Stimulated activated CD8-positive, alpha-beta memory T cell treated with anti-CD3 and anti-CD28 coated beads, Interleukin-12 subunit alpha, Interleukin-12 subunit beta, amount 100 ng/mL, for 24 hours (primary cell): ENCODE results near the gene PEX7.
"Not testable (repeated sequence)": the region's sequence is repeated elsewhere in the genome, so short reads cannot be mapped to it uniquely, and the experiment has no call there.

Experiments
- DNase-seq: peaks from one replicate; pipeline ENCODE4 v3.0.0-alpha.2; 2020; ENCODE audit errors: extremely low read depth

Gene PEX7

DNA sequence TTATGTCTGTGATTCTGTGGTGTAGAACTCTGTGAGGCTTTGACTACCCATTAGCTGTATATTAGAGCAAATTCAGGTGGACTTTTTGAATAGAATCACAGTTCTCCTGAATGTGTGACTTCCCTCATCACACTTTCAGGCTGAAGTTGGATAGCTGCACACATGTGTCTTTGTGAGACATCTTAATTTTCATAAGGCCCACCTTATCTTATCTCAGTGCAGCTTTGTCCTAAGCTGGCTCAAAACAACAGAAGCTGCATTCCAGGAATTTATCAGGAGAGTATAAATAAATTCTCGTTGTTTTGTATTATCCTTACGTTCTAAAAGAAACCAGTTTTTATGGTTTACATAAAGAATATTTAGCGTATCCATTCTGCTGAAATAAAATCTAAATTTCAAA is 73.5 kb downstream of the PEX7 start:
- DNase-seq, result no peak

DNA sequence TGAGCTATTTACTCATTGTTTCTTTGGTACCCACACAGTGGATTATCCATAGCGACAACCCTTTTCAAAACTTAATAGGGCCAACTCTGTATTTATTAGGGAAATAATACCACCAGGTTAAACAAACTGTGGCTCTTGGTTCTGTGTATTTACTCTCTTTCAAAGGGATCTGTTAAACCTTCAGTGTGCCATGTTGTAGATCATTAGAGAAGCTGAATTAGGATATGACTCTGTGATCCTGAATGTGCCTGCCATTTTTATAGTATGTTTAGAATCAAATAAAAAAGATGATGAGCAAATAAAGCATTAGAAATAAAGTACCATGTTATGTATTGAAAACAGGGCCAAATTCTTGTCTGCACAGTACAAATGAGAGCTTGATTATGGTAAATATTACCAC is 74.7 kb downstream of the PEX7 start:
- DNase-seq, result no peak

DNA sequence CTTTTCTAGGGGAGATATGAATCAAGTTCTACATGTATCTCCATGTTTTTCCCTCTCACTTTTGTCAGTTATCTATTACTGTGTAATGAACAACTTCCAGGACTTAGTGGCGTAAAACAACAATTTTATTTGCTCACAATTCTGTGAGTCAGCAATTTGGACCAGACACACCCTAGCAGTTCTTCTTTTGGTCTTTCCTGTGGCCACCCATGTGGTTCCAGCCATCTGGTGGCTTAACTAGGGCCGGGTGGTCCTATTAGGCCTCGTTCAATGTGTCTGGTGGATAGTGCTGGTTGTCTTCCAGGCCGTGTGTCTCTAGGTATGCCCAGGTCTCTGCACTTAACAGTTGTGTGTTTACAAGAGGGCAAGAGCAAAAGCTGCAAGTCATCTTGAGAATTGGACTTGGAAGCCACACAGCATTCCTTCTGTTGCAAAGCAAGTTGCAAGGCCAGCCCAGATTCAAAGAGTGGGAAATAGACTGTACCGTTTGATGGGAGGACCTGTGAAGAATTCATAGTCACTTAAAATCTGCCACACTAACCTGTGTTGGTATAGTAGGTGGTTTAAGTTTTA is 78.9 kb downstream of the PEX7 start:
- DNase-seq, result no peak

DNA sequence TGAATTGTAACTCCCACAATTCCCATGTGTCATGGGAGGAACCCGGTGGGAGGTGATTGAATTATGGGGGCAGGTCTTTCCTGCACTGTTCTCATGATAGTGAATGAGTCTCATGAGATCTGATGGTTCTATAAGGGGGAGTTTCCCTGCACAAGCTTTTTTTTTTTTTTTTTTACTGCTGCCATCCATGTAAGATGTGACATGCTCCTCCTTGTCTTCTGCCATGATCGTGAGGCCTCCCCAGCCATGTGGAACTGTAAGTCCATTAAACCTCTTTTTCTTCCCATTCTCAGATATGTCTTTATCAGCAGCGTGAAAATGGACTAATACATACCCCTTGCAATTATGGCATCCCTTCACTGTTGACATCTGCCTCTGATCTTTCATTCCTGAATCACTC is 82.1 kb downstream of the PEX7 start:
- not testable (repeated sequence) for DNase-seq

DNA sequence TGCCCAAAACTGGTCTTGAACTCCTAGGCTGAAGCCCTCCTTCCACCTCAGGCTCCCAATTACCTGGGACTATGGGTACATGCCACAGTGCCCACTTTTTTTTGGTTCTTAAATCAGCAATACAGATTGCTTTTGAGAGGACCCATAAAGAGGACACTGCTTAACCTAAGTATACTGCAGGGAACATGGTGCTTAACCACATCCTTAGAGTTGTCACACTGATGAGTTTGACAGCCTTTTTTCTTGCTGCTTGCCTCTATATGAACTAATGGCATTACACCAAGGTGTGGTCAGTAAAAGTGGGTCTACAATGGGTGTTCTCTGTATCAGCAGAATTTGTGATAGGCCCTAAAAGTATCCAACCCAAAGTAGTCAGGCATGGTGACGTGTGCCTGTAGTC is 92.6 kb downstream of the PEX7 start:
- no peak for DNase-seq

DNA sequence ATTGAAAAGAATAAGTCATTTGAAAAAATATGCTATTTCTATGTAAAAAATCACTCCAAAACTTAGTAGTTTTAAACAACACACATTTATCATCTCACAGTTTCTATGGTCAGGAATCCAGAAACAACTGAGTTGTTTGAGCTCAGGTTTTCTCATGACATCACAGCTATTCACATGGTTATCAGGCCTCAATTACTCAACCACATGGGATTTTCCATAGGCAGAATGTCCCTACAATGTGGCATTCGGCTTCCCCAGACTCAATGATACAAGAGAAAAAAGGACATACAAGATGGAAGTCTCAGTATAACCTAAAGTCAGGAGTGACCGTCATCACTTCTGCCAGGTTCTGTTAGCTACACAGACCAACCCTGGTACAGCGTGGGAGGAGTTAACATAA is 96.3 kb downstream of the PEX7 start:
- no peak for DNase-seq

DNA sequence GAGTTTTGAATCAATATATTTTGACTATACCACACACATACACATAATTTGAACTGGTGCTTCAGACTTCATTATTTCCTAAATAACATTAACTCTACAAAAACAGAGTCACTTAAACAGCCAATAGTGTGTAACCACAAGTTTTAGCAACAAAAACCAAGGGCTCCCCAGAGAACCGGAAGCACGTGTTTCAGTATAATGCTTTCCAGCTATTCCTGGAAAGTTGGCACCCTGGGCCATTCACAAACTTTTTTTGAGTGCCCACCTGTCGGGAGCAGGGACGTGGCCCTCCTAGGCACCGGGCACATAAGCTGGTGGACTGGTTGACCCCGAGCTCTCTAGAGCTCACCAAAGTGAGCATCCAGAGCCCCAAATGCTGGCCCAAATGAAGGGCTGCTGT is 97.8 kb downstream of the PEX7 start:
- no peak for DNase-seq

DNA sequence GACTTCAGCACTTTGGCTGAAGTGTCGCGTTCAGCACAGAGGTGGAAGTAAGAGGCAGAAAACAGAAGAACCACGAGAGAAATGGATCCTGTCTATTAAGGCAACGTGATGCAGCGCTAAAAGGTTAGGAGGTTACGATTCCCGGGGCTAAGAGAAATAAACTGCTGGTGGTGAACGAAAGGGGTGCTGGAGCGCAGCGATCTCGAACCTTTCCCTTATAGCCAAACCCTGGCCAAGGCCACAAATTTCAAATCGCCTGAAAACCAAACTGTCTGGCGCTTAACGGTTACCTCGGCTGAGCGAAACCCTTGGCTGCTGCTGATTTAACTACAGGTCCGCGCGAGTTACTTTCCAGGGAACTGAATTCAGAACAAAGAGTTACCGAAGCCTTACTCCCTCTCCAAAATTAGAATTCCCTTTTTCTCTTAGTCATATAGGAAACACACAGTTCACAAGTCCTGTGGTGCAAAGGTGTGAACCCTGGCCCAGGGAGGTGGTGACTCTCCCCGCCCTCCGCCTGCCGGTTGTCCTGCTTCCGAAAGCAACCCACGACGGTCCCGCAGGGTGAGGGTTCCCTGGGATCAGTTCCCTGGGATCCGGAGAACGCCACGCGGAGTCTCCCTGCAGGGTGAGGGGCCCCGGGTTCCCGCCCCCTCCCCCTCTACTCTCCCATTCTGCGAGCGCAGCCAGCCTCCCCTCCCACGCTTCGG is 98.4 kb downstream of the PEX7 start:
- DNase-seq, result no peak

DNA sequence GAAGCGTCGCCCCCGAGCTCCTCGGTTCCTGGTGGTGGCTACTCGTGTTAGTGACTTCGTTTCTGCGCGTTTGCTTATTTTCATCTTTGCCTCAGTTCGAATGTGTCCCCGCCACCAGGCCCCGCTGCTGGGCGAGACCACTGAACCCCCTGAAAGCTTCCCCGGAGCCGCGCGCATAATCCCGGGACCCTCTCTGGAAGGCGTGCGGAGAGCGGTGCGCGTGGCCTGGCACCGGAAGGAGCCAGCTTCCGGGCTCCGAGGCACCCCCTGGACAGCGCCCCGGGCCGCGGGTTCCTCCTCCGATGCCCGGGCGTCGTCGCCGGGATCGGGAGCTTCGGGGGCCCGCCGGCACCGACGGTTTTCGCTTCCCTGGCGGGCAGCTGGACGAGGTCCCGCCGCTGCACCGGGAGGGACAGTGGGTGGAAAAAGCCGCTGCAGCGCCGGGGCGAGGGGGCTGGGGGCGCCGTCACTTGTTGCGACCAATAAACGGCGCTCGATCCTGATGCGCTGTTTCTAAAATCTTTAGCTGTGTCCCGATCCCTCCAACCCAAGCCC is 99.1 kb downstream of the PEX7 start:
- no peak for DNase-seq

DNA sequence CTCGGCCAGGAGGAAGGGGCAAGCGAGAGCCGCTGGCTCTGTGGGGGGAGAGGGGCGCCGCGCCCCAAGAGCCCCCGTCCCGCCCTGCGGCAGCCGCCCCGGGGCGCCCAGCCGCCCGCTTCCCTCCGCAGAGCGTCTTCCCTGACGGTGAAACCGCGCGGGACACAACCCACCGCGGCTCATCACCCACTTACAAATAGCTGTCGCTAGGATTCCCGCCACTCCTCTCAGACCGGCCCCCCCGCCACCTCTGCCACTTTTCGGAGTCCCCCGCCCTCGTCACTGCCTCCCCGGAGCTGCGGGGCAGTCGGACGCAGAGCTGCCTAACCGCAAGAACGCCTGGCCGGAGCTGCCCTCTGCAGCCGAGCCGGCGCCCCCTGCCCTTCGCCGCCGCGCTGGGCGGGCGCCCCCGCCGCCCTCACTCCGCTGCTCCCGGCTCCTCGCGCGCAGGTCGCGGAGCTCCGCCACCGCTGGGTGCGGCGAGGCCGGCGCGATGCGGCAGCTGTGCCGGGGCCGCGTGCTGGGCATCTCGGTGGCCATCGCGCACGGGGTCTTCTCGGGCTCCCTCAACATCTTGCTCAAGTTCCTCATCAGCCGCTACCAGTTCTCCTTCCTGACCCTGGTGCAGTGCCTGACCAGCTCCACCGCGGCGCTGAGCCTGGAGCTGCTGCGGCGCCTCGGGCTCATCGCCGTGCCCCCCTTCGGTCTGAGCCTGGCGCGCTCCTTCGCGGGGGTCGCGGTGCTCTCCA is 99.7 kb downstream of the PEX7 start, which contains the start of gene SLC35D3:
Gene SLC35D3 (plus strand): TSS at position 366 of the 749 bp plus-strand sequence. CDS start 128 bp downstream, at position 494.
- DNase-seq, result no peak

DNA sequence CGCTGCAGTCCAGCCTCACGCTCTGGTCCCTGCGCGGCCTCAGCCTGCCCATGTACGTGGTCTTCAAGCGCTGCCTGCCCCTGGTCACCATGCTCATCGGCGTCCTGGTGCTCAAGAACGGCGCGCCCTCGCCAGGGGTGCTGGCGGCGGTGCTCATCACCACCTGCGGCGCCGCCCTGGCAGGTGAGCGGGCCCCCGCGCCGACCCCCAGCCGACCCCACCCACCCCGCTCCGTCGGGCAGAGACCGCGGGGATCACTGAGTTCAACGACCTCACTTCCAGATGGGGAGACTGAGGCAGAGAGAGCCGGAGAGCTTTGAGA is 100.3 kb downstream of the PEX7 start:
- no peak for DNase-seq

DNA sequence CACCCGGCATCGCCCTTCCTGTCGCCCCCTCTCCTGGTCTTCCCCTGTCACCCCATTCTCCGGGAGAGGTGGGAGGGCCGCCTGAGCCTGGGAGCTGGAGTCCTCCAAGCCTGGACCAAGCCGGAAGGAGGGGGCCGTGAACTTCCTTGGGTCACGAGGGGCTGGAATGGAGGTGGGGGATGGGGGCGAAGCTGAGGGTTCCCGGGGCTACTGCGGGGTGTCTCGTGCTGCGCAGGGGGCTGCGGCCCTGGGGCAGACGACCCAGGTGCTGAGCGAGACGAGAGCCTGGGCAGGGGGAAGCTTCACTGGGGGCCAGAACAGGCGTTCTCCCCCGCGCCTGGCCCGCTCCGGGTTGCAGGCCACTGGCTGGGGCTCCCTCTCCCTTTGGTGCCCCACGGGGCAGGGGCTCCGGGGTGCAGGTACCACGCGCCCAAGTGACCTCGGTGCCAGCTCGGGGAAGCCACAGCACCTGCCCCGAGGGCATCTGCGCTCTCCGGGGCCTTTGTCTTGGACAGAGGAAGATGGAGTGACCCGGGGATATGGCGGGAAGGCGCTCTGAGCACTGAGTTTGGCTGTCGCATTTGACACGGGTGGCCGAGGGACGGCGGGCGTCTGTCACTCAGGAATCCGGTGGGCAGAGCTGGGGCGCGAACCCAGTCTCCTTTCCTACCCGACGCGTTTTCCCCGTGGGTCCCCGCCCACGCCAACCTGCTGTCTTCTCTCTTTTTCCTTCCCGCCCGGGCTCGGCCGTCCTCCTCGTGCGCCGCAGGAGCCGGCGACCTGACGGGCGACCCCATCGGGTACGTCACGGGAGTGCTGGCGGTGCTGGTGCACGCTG is 100.9 kb downstream of the PEX7 start:
- no peak for DNase-seq

DNA sequence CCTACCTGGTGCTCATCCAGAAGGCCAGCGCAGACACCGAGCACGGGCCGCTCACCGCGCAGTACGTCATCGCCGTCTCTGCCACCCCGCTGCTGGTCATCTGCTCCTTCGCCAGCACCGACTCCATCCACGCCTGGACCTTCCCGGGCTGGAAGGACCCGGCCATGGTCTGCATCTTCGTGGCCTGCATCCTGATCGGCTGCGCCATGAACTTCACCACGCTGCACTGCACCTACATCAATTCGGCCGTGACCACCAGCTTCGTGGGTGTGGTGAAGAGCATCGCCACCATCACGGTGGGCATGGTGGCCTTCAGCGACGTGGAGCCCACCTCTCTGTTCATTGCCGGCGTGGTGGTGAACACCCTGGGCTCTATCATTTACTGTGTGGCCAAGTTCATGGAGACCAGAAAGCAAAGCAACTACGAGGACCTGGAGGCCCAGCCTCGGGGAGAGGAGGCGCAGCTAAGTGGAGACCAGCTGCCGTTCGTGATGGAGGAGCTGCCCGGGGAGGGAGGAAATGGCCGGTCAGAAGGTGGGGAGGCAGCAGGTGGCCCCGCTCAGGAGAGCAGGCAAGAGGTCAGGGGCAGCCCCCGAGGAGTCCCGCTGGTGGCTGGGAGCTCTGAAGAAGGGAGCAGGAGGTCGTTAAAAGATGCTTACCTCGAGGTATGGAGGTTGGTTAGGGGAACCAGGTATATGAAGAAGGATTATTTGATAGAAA is 101.7 kb downstream of the PEX7 start:
- no peak for DNase-seq

DNA sequence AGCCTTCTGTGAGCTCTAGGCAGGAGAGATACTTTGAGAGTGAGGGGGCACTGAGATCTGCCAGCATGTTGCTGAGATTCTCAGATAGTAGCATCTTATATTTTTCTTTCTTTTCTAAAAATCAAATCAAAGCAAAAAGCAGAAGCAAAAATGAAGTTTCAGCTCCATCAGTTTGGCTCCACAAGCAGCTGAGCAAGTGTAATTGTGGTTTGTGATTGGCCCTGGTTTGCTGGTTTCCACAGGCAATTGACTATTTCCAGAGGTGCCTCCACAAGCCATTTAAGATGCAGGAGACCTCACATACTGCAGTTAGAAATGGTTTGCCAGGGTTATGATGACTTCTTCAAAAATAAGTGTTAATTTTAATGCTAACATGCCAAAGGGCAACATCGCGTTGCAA is 104.0 kb downstream of the PEX7 start:
- DNase-seq, result no peak

DNA sequence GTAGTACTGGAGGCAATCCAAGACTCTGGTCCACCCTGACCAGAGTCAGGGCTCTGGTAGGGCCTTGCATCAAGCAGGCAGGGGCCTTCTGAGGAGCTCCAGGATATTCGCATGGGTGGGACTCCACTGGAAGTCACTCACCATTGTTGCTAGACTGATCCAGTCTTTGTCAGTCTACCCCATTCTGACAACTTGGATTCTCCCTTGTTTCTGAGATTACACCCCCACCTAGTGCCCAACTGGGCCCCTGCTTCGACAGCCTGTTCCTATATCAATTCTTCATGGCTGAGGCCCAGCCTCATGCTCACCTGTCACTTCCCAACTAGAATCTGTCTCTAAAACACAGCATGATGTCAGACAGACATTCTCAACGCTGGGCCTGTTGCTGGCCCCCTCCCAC is 104.9 kb downstream of the PEX7 start:
- DNase-seq, result no peak

DNA sequence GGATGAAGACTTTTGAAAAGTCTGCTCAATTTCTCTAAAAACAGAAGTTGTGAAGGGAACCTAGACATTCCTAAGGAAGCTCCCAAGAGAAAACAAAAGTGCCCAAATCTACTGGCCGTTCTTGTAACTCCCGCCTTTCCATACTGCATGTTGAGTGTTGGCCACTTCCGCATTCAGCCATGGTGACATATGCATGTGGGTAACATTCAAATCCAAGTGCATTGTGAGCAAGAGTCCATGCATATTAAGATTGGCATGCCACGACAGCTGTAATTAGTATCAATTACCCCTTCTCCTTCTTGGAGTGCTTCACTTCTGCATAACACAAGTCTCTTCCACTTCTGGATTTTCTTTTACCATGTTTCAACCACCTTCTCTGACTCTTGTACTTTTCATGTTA is 108.1 kb downstream of the PEX7 start:
- DNase-seq, result no peak

DNA sequence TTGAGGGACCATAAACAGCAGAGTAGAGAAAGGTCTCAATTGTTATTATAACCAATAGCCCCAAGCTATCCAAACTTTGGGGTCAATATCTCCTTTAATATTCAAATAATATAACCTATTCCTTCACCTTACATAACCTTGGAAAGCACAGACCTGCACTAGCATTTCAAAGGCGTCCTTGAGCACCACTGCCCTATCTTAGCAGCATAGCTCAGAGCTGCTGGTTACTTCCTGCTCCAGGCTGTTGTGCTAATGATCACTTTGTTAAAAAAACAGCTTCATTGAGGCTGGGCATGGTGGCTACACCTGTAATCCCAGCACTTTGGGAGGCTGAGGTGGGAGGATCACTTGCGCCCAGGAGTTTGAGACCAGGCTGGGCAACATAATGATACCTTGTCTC is 110.2 kb downstream of the PEX7 start:
- DNase-seq, result no peak

DNA sequence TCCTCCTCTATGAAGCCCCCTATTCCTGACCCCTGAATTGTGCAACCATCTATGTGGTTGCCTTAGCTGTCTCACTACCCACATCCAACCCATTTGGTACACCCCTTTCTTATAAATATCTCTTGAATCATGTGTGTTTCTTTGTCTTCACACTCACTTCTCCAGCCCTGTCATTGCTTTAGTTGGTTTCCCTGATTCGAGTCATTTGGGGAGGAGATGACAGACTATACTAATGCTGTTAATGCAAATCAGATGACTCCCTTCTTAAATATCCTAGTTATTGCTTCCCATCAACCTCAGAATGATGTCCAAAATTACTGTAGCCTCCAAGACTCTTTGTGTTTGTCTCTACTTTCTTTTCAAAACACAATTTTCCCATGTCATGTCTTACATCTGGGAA is 122.7 kb downstream of the PEX7 start:
- DNase-seq, result no peak

DNA sequence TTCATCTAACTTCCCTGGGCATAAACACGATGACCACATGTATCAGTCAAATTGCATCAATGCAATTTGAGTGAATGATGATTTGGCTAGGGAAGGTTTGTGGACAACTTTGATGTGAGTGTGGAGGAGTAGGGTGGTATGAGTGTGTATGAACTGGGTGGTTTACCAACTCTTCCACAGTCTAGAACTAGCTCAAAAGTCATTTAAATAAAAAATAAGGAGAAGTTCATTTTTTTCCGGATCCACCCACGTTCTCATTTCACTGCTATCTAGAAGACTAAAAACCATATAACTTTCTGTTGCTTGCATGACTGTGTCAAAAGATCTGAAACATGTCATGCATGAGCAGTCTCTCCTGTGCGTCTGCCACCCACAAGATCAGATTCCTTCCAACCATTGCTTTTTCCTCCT is 123.3 kb downstream of the PEX7 start:
- DNase-seq, result no peak

DNA sequence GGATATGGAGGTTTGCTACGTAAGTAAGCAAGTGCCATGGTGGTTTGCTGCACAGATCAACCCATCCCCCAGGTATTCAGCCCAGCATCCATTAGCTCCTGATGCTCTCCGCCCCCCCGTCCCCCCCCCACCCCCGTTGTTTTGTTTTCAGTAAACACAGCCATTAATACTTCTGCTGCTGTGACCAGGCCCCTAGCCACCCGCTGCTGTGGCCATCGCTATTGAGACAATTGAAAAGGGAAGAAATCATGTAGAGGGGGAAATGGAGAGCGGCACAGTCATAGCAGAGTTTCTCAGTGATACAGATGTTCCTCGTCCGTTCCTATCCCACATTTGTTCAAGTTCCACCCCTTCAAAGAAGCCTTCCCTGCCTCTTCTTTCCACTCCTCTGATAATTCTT is 124.6 kb downstream of the PEX7 start:
- no peak for DNase-seq

DNA sequence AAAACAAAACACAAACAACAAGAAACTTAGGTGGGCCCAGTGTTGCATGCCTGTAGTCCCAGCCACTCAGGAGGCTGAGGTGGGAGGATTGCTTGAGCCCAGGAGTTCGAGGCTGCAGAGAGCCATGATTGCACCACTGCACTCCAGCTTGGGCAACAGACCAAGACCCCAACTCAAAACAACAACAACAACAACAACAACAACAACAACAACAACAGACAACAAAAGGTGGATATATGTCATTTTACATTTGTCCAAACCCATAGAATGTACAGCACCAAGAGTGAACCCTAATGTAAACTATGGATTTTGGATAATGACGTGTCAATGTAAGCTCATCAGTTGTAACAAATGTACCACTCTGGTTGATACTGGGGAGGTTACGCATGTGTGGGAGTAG is 127.6 kb downstream of the PEX7 start:
- DNase-seq, result not testable (repeated sequence)
